Measurements from ENCODE around the gene OBSL1. TPM values are rescaled to one million over a fixed set of nuclear protein-coding genes. Genes with fewer than 3 reads are reported as not detected.

OBSL1 gene
- 16.0 to 23.3 TPM (median 21.8 TPM) in 5 replicates for total RNA-seq (2022; extraction: Qiagen RNA extraction)

DNA sequence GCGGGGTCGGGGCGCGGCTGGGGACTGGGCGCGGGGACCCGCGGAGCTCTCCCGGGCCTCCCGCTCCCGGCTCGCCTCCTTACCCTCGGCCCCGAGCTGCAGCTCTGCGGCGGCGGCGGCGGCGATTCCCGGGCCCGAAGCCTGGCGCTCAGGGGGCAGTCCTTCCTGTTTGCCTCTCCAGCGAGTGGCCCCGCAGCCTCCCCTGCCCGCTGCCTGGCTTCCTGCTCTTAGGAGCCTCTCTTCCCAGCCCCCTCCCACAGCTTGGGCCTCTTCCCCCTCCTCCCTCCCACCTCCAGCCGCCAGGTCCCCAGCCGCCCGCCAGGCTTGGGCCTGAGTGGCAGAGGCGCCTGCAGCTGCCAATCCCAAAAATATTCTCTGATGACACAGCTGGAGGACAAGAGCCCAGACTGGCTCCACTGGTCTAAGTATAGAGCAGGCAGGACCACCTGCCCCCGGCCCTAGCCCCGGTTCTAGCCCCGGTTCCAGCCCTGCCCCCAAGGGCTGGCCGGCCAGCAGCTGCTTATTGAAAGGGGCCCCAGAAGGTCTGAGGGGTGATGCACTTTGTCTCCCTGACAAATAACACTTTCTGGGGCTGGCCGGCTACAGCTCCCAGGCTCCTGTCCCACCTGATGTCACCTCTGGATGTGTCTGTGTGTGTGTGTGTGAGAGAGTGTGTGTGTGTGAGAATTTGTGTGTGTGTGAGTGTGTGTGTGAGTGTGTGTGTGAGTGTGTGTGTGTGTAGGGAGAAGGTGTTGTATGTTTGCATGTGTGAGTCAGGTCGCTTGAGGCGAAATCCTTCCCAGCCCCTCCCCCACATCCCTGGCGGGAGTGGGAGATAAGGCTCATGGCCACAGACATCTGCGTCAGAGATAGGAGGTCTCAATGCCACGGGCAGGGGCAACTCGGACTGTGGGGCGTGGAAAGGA, at the start of gene OBSL1:
Gene OBSL1, minus strand, starts transcription at position 229 of the 926 bp plus-strand sequence. CDS start 307 bp downstream, outside the sequence.

DNA sequence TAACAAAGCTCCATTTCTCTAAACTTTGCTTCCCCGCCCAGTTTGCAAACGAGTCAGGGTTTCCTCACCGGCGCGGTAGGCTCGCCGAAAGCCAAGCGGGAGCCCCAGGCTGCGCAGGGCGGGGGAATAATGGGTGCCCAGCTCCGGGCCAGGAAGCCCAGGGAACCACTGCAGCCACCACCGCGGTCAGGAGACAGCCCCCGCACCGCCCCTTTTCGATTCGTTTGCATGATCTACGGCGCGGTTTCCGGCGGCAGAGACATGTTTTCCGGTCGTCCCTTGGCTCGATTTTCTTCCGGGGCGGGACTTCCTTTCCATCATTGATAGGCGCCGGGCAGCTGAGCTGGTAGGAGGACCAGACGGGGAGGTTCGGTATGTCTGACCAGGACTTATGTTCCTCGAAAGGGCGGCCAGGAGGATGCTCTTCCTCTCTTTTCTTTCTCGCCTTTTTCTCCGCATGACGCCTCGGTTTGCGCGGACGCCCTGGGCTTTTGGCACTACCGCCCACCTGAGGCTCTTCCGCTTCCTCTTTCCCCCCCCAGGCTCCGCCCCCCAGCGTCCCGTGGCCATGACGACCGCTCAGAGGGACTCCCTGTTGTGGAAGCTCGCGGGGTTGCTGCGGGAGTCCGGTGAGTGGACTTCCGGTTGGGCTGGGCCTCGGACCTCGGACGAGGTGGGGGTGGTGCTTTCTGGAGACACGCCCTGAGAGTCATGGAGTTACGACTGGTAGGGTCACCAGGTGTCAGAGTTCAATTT, 26.4 kb upstream of the OBSL1 start, which contains the start of gene STK11IP:
Gene STK11IP, plus strand, starts transcription at position 306 of the 756 bp plus-strand sequence. Its CDS starts 263 bp downstream, at position 569.

DNA sequence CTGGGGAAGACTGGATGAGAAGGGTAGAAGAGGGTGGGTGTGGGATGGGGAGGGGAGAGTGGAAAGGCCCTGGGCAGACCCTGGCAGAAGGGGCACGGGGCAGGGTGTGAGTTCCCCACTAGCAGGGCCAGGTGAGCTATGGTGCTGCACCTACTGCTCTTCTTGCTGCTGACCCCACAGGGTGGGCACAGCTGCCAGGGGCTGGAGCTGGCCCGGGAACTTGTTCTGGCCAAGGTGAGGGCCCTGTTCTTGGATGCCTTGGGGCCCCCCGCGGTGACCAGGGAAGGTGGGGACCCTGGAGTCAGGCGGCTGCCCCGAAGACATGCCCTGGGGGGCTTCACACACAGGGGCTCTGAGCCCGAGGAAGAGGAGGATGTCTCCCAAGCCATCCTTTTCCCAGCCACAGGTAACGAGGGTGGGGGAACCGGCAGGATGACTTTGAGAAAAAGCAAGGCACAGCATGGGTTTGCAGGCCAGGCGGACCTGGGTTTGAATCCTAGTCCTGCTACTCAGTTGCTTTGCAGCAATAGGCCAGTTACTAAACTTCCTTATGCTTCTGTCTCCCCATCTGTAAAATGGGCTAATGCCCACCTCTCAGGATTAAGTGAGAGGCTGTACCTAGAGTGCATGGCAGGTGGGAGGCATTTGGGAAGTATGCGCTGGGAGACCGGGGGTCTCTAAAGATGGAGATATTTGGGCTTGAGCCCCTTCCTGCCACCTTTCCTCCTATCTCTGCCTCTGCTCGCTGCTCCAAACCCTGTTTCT, 1.1 kb upstream of the OBSL1 start, which contains the start of gene INHA:
Gene INHA, plus strand, starts transcription at position 74 of the 765 bp plus-strand sequence. Its CDS starts 65 bp downstream, at position 139.

DNA sequence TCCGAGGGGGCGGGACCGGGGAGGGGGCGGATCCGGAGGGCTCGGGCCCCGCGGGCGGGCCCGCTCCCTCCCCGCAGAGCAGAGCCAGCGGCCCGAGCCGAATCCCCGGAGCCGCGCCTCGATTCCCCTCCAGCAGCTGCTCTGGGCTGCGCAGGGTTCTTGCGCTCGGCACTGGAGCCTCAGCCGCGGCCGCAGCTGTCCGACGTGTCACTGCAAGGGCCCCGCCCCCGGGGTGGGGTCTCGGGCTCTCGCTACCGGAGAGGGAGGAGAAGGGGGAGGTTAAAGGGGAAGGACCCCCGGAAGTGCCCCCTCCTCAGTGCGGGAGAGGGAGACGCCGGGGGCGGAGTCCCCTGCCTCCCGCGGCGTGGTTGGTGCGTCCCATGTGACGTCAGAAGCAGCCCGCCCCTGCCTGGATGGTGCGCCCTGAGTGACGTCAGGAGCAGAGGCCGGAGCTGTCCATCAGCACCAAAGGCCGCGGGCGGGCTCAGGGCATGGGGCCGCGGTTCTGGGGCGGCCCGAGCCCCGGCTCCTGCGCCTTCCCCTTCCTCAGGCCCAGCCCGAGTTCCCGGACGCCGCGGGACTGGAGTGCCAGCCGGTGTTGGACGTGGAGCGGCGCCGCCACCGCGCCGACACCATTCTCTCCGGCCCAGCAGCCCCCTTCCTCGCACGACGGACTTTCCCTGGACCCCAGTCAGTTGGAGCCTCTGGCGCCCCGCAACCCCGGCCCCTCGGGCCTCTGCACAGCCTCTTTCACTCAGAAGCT, 27.6 kb downstream of the OBSL1 start, which contains the start of the genes CHPF and TMEM198:
Gene CHPF, minus strand, starts transcription at position 214 of the 763 bp plus-strand sequence. CDS start 271 bp downstream, outside the sequence.
Gene TMEM198, plus strand, starts transcription at position 433 of the 763 bp plus-strand sequence. CDS start 700 bp downstream, outside the sequence.

DNA sequence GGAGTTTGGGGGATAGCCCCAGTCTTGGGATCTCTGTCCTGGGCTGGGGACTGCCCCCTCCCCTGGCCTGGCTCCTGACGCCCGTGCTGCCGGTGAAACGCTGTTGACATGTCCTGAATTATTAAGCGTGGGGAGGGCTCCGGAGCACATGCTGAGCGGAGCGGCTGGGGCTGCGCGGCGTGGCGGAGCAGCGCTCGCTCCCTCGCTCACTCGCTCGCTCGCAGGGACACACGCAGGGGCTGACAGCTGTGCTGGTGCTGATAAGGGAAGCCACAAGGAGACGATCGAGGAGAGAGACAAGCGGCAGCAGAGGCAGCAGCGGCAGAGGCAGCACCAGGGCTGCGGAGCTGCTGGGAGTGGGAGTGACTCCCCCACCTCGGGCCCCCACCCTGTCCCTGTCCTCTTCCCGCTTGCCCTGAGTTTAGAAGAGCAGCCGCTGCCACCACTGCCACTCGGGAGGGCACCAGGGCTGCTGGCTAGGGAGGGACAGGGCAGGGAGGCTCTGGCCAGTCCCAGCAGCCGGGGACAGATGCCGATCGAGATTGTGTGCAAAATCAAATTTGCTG, 57.1 kb downstream of the OBSL1 start, which contains the start of gene ASIC4:
Gene ASIC4, plus strand, starts transcription at position 287 of the 566 bp plus-strand sequence. Its CDS starts 243 bp downstream, at position 530.

Other genes with a start within 250 kb of the OBSL1 start
- not detected in 5 replicates for gene RESP18, start 238.8 kb downstream of the OBSL1 start, total RNA-seq (2022; extraction: Qiagen RNA extraction)
- gene DNPEP, start 183.6 kb downstream of the OBSL1 start, total RNA-seq (2022; extraction: Qiagen RNA extraction) = 60.0 to 70.4 TPM (median 63.8 TPM) in 5 replicates
- 0.07 to 0.39 TPM (median 0.24 TPM) in 5 replicates for gene DES, start 153.2 kb downstream of the OBSL1 start, total RNA-seq (2022; extraction: Qiagen RNA extraction)
- gene SPEG, start 136.7 kb downstream of the OBSL1 start, total RNA-seq (2022; extraction: Qiagen RNA extraction) = 6.6 to 11.2 TPM (median 7.6 TPM) in 5 replicates
- 33.9 to 37.6 TPM (median 36.5 TPM) in 5 replicates for gene GMPPA, start 72.6 kb downstream of the OBSL1 start, total RNA-seq (2022; extraction: Qiagen RNA extraction)
- gene ASIC4, start 57.1 kb downstream of the OBSL1 start, total RNA-seq (2022; extraction: Qiagen RNA extraction) = 0.07 to 0.20 TPM (median 0.13 TPM) in 3 of 5 replicates, not detected in the others
- gene CHPF, start 27.7 kb downstream of the OBSL1 start, total RNA-seq (2022; extraction: Qiagen RNA extraction) = 19.5 to 34.2 TPM (median 31.1 TPM) in 5 replicates
- 0.66 to 1.3 TPM (median 1.1 TPM) in 5 replicates for gene TMEM198, start 27.5 kb downstream of the OBSL1 start, total RNA-seq (2022; extraction: Qiagen RNA extraction)
- gene INHA, start 771 bp upstream of the OBSL1 start, total RNA-seq (2022; extraction: Qiagen RNA extraction) = 0.08 to 0.65 TPM (median 0.39 TPM) in 5 replicates
- gene STK11IP, start 26.3 kb upstream of the OBSL1 start, total RNA-seq (2022; extraction: Qiagen RNA extraction) = 12.6 to 19.3 TPM (median 17.5 TPM) in 5 replicates
- gene SLC4A3, start 56.1 kb upstream of the OBSL1 start, total RNA-seq (2022; extraction: Qiagen RNA extraction) = 2.6 to 3.9 TPM (median 3.0 TPM) in 5 replicates